Loucy (cell line): Measurements from ENCODE around the gene CTSL.
A peak's percentile ranks its signal among the peaks of the same experiment; 100 is the strongest.

Experiments
- H2AFZ ChIP-seq: fragments of 200-600 bp; sonication (generic); 2 replicates; pipeline ENCODE4 v1.6.0; 2016; ENCODE audit warnings: antibody characterized with exemption, mild to moderate bottlenecking, low read length, moderate library complexity
- H3F3A ChIP-seq: fragments of 200-600 bp; 2 replicates; pipeline ENCODE4 v1.6.0; 2016; ENCODE audit warnings: antibody characterized with exemption, low read depth, mild to moderate bottlenecking
- H3K27me3 ChIP-seq: fragments of 200-600 bp; sonication (generic); 2 replicates; pipeline ENCODE4 v1.6.1; 2014; ENCODE audit warnings: low read length, mild to moderate bottlenecking; ENCODE audit not compliant: insufficient read depth, poor library complexity, severe bottlenecking
- H3K36me3 ChIP-seq: fragments of 200-600 bp; sonication (generic); 2 replicates; pipeline ENCODE4 v1.6.1; 2016; ENCODE audit warnings: low read length; ENCODE audit not compliant: insufficient read depth
- H3K4me1 ChIP-seq: fragments of 200-600 bp; sonication (generic); 2 replicates; pipeline ENCODE4 v1.5.1; 2014; ENCODE audit warnings: low read length, mild to moderate bottlenecking; ENCODE audit not compliant: insufficient read depth, poor library complexity, severe bottlenecking
- H3K4me2 ChIP-seq: fragments of 200-600 bp; sonication (generic); 2 replicates; pipeline ENCODE4 v1.6.0; 2014; ENCODE audit warnings: antibody characterized with exemption, low read length, low read depth, mild to moderate bottlenecking; ENCODE audit not compliant: poor library complexity, severe bottlenecking
- H3K4me3 ChIP-seq: fragments of 200-600 bp; sonication (generic); 2 replicates; pipeline ENCODE4 v1.5.1; 2014; ENCODE audit warnings: low read length, mild to moderate bottlenecking, mixed read lengths; ENCODE audit not compliant: poor library complexity, severe bottlenecking
- H3K79me2 ChIP-seq: fragments of 200-600 bp; sonication (generic); 2 replicates; pipeline ENCODE4 v1.6.1; 2014; ENCODE audit warnings: low read length; ENCODE audit not compliant: insufficient read depth
- H3K9ac ChIP-seq: fragments of 200-600 bp; sonication (generic); 2 replicates; pipeline ENCODE4 v1.6.0; 2014; ENCODE audit warnings: mild to moderate bottlenecking, low read depth, low read length, moderate library complexity; ENCODE audit not compliant: poor library complexity, severe bottlenecking
- H3K9me2 ChIP-seq: fragments of 200-600 bp; sonication (generic); replicated peaks from 2 replicates; pipeline ENCODE4 v1.6.1; 2016; ENCODE audit warnings: low read depth, low read length, mixed read lengths
- H3K9me3 ChIP-seq: fragments of 200-600 bp; sonication (generic); 2 replicates; pipeline ENCODE4 v1.6.1; 2014; ENCODE audit warnings: mild to moderate bottlenecking, antibody characterized with exemption, low read length, low read depth; ENCODE audit not compliant: insufficient read depth
- H4K20me1 ChIP-seq: fragments of 200-600 bp; sonication (generic); 2 replicates; pipeline ENCODE4 v1.6.0; 2014; ENCODE audit warnings: antibody characterized with exemption, low read length, mild to moderate bottlenecking; ENCODE audit not compliant: insufficient read depth, poor library complexity, severe bottlenecking
- EZH2phosphoT487 ChIP-seq: fragments of 200-600 bp; IDR thresholded peaks from 2 replicates; pipeline ENCODE4 v1.6.1; 2018; ENCODE audit warnings: antibody characterized with exemption, mild to moderate bottlenecking, moderate library complexity, borderline replicate concordance
- TF ChIP-seq, protein P1 (sequence below): fragments of 200-600 bp; sonication (generic); conservative IDR thresholded peaks from 2 replicates; pipeline ENCODE4 v1.5.1; 2014; ENCODE audit warnings: mild to moderate bottlenecking, antibody characterized with exemption, low read length

Gene CTSL

DNA sequence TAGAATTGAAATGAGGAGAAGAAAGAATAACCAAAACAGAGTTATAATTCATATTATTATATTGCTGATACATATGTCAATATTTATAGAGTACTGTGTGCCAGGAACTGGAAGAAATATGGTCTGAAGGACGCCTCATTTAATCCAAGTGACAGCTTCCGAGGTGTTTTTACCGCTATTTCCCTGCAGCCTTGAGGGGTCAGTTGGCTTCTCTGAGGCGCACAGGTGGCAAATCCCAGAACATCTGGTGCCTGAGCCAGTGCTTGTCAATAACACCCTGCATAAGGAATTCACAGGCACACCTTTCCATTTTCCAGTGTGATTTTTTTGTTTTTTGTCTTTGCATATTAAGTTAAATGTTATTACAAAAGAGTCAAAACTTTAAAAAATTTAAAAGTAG lies 43.3 kb upstream of the CTSL start:
- no peak overlapping the region for H3K4me2 ChIP-seq
- no peak overlapping the region for H2AFZ ChIP-seq
- H4K20me1 ChIP-seq, result no peaks in the 10 kb centered on the region
- H3K9ac ChIP-seq, result no peak overlapping the region
- H3K4me1 ChIP-seq, result no peaks in the 10 kb centered on the region
- H3K4me3 ChIP-seq, result no peak overlapping the region
- no peaks in the 10 kb centered on the region for H3K27me3 ChIP-seq
- TF ChIP-seq EZH2phosphoT487, result no peak
- TF ChIP-seq, protein P1, sequence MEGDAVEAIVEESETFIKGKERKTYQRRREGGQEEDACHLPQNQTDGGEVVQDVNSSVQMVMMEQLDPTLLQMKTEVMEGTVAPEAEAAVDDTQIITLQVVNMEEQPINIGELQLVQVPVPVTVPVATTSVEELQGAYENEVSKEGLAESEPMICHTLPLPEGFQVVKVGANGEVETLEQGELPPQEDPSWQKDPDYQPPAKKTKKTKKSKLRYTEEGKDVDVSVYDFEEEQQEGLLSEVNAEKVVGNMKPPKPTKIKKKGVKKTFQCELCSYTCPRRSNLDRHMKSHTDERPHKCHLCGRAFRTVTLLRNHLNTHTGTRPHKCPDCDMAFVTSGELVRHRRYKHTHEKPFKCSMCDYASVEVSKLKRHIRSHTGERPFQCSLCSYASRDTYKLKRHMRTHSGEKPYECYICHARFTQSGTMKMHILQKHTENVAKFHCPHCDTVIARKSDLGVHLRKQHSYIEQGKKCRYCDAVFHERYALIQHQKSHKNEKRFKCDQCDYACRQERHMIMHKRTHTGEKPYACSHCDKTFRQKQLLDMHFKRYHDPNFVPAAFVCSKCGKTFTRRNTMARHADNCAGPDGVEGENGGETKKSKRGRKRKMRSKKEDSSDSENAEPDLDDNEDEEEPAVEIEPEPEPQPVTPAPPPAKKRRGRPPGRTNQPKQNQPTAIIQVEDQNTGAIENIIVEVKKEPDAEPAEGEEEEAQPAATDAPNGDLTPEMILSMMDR, result no peak
- peaks cover 9% of the 10 kb centered on the region; the same call in 1 of the 2 replicates for H3K36me3 ChIP-seq
- H3F3A ChIP-seq, result no peaks in the 10 kb centered on the region
- H3K9me3 ChIP-seq, result no peaks in the 10 kb centered on the region
- H3K79me2 ChIP-seq, result no peaks in the 10 kb centered on the region
- no peaks in the 10 kb centered on the region for H3K9me2 ChIP-seq

DNA sequence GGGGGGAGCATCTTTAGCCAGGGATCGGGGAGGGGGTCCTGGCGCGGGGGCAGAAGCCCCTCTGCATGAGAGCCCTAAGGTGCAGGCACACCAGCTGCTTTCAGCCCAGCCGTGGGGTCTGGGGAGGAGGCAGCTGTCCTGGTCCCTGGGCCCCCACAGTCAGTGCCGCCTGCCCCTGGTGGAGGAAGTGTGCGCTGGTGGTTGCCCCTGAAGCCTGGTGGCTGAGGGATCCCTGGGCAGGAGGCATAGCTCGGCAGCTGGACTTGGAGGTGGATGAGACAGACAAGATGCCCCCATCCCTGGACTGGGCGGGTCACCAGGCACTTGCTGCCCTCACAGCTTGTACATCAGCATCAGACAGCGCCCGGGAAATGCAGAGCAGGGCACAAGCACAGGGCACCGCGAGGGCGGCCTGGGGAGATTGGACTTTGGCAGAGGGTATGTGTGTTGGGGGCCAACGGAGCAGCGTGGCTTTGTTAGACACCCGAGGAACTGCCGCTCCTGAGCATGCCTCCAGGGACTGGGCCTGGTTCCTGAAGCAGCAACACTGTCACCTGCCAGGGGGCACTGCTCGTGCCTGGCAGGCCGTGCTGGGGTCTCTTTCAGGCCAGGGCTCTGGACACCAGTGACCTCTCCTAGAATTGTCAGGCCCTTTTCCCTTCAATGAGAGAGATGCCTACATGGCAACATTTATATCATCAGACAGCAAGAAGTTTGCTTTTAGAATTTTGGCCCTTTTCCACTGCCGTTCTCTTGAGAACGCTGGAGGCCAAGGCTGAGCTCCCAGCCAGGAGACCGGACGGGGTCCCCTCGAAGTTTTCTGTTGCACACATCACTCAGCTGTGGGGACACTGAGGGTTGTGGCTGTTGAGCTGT lies 41.9 kb upstream of the CTSL start:
- H2AFZ ChIP-seq, result no peak overlapping the region
- H3K4me1 ChIP-seq, result no peaks in the 10 kb centered on the region
- H3K9me3 ChIP-seq, result no peaks in the 10 kb centered on the region
- H3K27me3 ChIP-seq, result no peaks in the 10 kb centered on the region
- no peak overlapping the region for H3K9ac ChIP-seq
- H3K36me3 ChIP-seq, result peaks cover 9% of the 10 kb centered on the region; the same call in 1 of the 2 replicates
- no peak overlapping the region for H3K4me2 ChIP-seq
- H3F3A ChIP-seq, result no peaks in the 10 kb centered on the region
- TF ChIP-seq, protein P1, result no peak
- no peak overlapping the region for H3K4me3 ChIP-seq
- no peaks in the 10 kb centered on the region for H4K20me1 ChIP-seq
- no peaks in the 10 kb centered on the region for H3K79me2 ChIP-seq
- no peaks in the 10 kb centered on the region for H3K9me2 ChIP-seq

GRCh38 chr9:87684627-87685219 lies 41.2 kb upstream of the CTSL start:
- Histone ChIP-seq H3K9me2 (no peaks in the 10 kb centered on the region), H4K20me1 (no peaks in the 10 kb centered on the region), H3K4me3 (no peak overlapping the region), H3K4me2 (no peak overlapping the region), H3K4me1 (no peaks in the 10 kb centered on the region), H3K27me3 (no peaks in the 10 kb centered on the region), H3K79me2 (no peaks in the 10 kb centered on the region), H3K36me3 (peaks cover 9% of the 10 kb centered on the region; the same call in 1 of the 2 replicates), H3F3A (no peaks in the 10 kb centered on the region), H2AFZ (no peak overlapping the region), H3K9ac (no peak overlapping the region), H3K9me3 (no peaks in the 10 kb centered on the region)
- no peak for TF ChIP-seq EZH2phosphoT487
- TF ChIP-seq, protein P1, result peak; percentile 47
